Activated CD8-positive, alpha-beta memory T cell treated with anti-CD3 and anti-CD28 coated beads, Interleukin-2, amount 50 U/mL, for 1 hour (primary cell): ENCODE results near the gene COL20A1.
"Not testable (repeated sequence)": the region's sequence is repeated elsewhere in the genome, so short reads cannot be mapped to it uniquely, and the experiment has no call there.

Experiments used
- DNase-seq: peaks from one replicate; pipeline ENCODE4 v3.0.0-alpha.2; 2020; ENCODE audit errors: extremely low read depth

The COL20A1 gene

DNA sequence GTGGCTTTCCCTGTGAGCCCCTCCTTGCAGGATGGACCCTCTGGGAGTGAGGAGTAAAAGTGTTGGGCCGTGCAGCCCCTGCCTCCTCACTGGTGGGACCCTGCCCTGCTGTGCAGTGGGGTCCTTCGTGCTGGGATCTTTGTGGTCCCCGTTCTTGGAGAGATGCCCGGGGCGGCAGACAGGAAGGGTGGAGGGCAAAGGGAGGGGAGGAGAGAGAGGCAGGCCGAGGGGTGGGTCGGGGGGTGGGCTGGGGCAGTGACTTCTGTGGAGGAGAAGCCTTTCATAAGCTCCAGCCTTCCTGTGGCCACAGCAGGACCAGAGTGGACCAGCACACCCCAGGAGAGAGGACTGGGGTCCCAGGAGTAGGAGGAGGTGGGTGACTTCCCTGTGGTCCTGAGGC is at the start of gene COL20A1:
COL20A1 (plus strand) TSS at position 283 of the 400 bp plus-strand sequence. CDS start 1,922 bp downstream, outside the sequence.
- no peak for DNase-seq

GRCh38 chr20:63243604-63244247 is 49.3 kb upstream of the COL20A1 start:
- DNase-seq = no peak

GRCh38 chr20:63244468-63244867 is 48.5 kb upstream of the COL20A1 start:
- DNase-seq = no peak

DNA sequence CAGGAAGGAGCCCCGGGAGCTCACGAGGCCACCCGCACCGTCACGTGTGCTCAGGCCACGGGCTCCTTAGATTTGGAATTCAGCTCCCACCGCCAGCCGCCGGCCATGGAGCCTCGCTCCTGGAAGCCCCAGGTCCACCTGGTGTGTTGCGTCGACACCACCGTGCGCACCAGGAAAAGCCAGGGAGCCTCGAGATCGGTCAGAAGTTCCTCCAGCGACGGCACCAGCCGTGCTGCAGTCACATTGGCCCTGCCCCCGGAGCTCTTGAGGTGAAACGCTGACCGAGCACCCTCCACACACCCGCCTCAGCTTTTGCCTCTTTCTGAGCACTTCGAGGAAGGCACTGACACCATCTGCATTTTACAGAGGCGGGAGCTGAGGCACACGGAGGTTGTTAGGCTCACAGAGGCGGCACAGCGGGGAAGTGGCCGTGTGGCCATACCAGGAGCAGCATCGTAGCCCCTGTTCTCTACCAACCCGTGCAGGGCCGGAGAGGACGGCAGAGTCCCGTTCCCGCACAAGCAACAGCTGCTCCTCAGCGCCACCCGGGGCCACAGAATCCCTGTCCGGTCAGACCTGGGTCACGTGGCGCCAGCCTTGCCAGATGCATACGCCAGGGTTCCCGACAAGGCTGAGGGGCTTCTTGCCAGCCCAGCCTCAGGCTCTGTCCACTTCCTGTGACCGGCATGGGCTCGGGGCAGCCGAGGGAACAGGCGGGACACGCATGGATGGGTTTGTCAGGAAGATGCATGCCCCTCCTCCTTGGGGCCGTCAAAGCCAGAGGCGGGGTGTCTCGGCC is 46.3 kb upstream of the COL20A1 start:
- DNase-seq = no peak

GRCh38 chr20:63247671-63248228 is 45.2 kb upstream of the COL20A1 start:
- DNase-seq = no peak

DNA sequence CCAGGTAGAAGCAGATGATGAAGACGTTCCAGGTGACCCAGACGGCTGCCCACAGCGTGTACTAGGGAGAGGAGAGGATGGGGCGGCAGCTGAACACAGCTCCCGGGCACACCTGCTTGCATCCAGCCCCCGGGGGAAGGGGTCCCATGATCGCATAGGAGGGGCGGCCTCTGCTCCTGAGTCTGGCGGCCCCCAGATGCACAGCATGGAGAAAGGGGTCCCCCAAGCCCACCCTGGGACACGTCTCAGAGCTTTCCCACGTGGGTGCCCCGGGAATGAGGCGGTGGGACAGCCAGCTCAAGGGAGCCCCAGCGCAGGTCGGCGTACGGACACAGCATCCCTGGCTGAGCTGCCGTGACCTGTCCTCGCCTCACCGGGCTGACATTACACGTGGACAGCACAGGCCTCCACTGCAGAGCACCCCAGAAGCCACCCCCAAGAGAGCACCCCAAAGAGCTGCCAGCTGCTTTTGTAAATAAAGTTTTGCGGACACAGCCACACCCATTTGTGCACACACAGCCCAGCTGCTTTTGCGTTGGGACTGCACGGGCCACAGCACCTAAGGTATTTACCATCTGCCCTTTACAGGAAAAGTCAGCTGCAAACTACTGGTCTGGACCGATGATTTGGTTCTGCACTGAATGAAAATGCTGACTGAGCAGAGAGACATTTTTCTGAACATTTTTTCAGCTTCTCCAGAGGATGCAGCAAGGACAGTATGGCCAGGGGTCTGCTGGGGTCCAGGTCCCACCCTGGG is 44.0 kb upstream of the COL20A1 start:
- DNase-seq = no peak

DNA sequence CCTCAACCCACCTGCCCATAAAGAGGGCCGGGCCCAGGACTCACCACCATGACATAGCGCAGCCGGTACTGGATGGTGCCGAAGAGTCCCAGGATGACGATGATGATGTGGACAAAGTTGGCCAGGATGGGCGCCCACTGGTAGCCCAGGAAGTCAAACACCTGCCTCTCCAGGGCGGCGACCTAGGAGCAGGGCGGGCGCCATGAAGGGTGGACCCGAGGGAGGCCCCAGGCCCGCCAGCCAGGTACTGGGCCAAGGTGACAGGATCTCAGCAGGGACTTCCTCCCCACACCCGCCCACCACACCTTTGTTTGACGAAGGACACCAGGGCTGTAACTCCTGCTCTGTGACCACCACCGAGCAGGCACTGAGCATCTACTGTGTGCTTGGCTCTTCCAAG is 43.1 kb upstream of the COL20A1 start:
- no peak for DNase-seq

- not testable (repeated sequence) for DNase-seq
Measured at GRCh38 chr20:63251350-63251749, 41.6 kb upstream of the COL20A1 start.

DNA sequence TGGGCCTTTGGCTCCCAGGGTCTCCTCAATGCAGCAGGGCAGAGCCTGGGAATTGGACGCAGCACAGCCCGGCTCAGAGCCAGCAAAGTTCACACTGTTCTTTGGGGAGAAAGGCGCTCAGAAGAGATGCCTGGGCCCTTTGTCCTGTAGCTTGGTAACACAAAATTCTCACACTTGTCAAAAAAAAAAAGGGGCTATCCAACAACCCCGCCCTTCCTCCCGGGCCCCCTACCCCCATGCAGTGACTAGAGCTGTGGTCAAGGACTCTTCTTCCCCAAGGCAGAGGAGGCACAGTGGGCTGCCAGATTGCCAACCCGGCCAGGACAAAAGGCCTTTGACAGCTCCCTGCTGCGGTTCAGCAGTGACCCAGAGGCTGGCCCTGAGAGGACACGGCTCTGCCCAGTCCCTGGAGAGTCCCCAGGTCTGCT is 40.7 kb upstream of the COL20A1 start:
- no peak for DNase-seq

DNA sequence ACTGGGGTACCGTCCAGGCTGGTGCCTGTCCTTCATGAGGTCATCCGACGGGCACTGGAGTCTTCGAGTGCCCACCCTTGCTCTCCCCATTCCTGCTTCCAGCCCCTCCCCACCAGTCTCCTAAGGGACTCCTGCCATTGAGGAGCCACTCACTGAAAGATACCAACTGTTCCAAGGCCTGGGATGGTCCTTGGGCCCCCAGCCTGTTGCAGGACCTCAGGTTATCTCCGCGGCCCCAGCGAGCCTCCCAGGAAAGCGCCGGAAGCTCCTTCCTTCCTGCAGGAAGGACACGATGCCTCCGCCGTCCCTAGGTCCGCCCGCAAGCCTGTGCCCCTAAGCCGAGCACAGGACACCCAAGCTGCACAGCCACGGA is 39.9 kb upstream of the COL20A1 start:
- DNase-seq = no peak

DNA sequence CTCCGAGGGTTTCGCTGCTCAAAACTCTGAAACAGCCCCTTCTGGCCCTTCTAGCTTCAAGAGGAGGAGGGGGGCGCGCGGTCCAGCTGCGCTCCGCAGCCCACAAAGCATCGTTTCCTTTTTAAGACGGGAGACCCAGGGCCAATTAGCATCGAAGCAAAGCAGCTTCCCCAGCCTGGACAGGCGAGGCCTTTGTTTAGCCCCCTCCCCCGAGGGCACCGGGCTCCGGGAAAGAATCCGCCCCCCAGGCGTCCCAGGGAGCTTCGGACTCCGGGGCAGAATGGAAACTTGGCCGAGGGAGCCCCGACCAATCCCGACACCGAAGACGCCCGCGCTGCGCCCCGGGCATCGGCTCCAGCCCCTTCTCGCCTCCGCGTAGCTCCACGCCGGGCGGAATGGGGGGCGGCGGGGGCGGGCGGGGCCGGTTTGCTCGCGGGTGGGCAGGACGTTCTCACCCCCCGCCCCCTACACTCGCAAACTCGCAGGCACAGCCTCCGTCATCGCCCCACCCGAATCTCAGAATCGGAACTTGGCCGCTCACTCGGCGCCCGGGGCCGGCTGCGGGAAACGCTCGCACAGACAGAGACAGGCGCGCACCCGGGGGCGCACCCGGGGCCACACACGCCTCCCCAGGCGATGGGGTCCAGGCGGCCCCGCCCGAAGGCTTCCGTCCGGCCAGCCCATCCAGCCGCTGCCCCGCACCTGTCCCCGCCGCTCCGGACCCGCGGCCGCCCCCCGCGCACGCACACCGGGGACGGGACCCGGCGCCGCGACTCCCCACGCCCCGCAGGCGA is 39.4 kb upstream of the COL20A1 start:
- DNase-seq = no peak

DNA sequence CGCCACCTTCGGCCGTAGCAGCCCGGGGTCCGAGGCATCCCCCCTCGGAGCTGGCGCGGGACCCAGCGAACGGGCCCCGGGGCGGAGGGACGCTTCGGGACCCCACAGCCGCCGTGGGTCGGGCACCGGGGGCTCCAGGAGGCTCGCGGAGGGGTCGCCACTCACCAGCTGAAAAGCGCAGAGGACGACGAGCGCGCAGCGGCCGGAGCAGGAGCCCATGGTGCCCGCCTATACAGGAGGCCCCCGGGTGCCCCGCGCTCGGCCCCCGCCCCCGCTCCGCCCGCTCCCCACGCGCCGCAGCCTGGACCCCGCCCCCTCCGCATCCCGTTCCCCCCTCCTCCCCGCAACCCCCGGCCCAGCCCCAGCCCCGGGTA is 38.8 kb upstream of the COL20A1 start, which contains the start of gene NKAIN4:
NKAIN4 (minus strand) TSS at position 232 of the 374 bp plus-strand sequence; CDS start at position 219, 13 bp downstream.
- no peak for DNase-seq

DNA sequence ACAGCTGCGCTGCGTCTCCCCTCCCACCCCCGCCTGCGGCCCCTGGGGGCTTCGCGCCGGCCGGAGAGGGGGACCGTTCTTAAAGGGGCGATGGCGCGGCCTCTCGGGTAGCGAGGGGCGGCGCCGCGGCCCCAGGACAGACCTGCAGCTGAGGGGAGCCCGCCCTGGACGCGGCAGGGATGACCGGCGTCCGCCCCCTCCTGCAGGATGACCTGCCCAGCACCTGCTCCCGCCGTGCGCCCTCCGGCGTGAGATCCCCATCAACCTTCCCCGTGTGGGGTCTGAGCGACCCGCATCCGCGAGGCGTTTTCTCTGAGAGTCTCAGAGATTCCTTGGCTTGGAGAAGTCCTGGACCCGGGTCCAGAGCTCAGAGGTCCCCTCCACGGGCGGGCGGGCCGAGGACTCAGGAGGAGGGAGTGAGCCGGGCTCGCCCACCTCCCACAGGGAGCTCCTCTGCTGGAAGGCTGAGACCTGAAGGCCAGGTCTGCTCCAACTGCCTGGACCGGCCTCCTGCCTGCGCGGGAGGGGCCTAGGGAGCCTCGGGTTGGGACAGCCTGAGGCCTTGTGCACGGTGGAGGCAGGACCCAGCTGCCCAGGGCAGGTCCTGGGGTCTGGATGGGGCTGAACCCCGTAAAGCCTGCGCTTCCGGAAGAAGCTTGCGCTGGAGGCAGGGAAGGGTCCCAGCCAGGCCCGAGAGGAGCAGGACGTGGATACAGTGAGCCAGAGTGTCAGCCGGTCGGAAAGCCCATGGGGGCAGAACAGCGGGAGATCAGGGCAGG is 38.2 kb upstream of the COL20A1 start:
- DNase-seq = no peak

- no peak for DNase-seq
Measured at GRCh38 chr20:63255931-63256704, 36.9 kb upstream of the COL20A1 start.

- DNase-seq = no peak
Measured at GRCh38 chr20:63256954-63257353, 36.0 kb upstream of the COL20A1 start.

DNA sequence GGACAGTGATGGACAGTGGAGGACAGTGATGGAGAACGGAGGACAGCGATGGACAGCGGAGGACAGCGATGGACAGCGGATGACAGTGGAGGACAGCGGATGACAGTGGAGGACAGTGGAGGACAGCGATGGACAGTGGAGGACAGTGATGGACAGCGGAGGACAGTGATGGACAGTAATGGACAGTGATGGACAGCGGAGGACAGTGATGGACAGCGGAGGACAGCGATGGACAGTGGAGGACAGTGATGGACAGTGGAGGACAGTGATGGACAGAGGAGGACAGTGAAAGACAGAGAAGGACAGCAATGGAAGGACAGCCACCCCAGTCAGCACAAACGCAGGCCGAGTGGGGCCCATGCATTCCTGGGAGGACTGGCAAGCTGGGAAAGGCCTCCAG is 35.4 kb upstream of the COL20A1 start:
- no peak for DNase-seq

- no peak for DNase-seq
Measured at GRCh38 chr20:63258781-63259180, 34.2 kb upstream of the COL20A1 start.

GRCh38 chr20:63259734-63260460 is 33.1 kb upstream of the COL20A1 start:
- no peak for DNase-seq

DNA sequence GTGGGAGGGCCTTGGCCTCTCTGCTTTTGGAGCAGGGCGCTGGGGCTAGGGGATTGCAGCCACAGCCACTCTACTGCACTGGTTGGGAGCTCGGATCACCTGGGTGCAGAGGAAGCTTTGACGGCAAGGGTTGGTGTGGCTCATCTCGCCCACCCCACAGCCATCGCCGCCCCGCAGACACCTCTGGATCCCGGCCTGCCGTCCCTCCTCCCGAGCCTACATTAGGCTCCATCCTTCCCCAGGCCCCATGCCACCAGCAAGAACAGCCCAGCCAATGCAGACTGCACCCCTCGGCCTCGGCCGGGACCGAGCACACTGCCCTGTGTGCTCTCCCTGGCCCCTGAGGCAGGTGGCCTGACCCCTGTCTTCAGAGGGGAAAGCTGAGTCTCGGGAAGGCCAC is 32.5 kb upstream of the COL20A1 start:
- DNase-seq = no peak
